Kidney (tissue), 14 donors: ENCODE data around the gene SAMMSON. TPM values are rescaled to one million over a fixed set of nuclear protein-coding genes. Genes with fewer than 3 reads are reported as not detected.

Source experiments
- DNase-seq, 5 donors: peaks; one replicate each; pipeline ENCODE4 v3.0.0-alpha.2; 2013 to 2020
- FAIRE-seq: peaks from 2 replicates; lab custom pipeline; 2012; peaks lifted over from hg19 to GRCh38; lab: Jason Lieb, UNC
- H3K27ac ChIP-seq, 2 donors: one replicate each; pipeline ENCODE4 v1.7.0; 2013; ENCODE audit warnings: low read depth in 2 of 2, low read length in 2 of 2, inconsistent platforms in 1 of 2
- H3K27me3 ChIP-seq: one replicate; pipeline ENCODE4 v1.7.1; 2013; ENCODE audit warnings: low read length, inconsistent platforms; ENCODE audit not compliant: control insufficient read depth, insufficient read depth
- H3K36me3 ChIP-seq, 3 donors: one replicate each; pipeline versions ENCODE4 v1.7.0 to v1.7.1; 2013; ENCODE audit warnings: low read length in 3 of 3, control low read depth in 1 of 3, inconsistent platforms in 1 of 3; ENCODE audit not compliant: insufficient read depth in 3 of 3, control insufficient read depth in 2 of 3
- H3K4me1 ChIP-seq, 3 donors: one replicate each; pipeline versions ENCODE4 v1.7.0 to v1.7.1; 2013; ENCODE audit warnings: low read length in 3 of 3, inconsistent platforms in 1 of 3, low read depth in 1 of 3; ENCODE audit not compliant: control insufficient read depth in 2 of 3, insufficient read depth in 2 of 3
- H3K4me3 ChIP-seq, 3 donors: one replicate each; pipeline versions ENCODE4 v1.7.0 to v1.8.1; 2013; ENCODE audit warnings: low read length in 3 of 3, control low read depth in 1 of 3, inconsistent platforms in 1 of 3
- H3K9ac ChIP-seq, 3 donors: one replicate each; pipeline versions ENCODE4 v1.7.0 to v1.7.1; 2013; ENCODE audit warnings: low read length in 3 of 3, control low read depth in 1 of 3, inconsistent platforms in 1 of 3
- H3K9me3 ChIP-seq, 3 donors: one replicate each; pipeline versions ENCODE4 v1.7.0 to v1.7.1; 2013; ENCODE audit warnings: low read length in 3 of 3, control low read depth in 1 of 3, inconsistent platforms in 1 of 3; ENCODE audit not compliant: control insufficient read depth in 2 of 3, insufficient read depth in 1 of 3
- intact Hi-C: fragments of 100-400 bp; cut with DNase I; formaldehyde crosslinking; loops from one replicate; pipeline ENCODE4 v1.11.1; 2022
- polyA plus RNA-seq: library from polyadenylated mRNA; stranded (reverse); fragments of 350-450 nt; fragmentation: Illumina TruSeq; extraction: RNeasy Lipid Tissue Mini Kit (QIAGEN cat#74804); gene quantifications from one replicate; pipeline ENCODE4 v1.2.3, GENCODE V29; 2014; ENCODE audit warnings: low read depth, low replicate concordance; ENCODE audit not compliant: insufficient read depth
- total RNA-seq: library from RNA; stranded (reverse); fragmentation: NEBNext Ultra II Directional; extraction: Animal tissue kit (Norgen Biotek cat#: 25700); gene quantifications from one replicate; pipeline ENCODE4 v1.2.1, GENCODE V29; 2021
- TF ChIP-seq, protein P1 (sequence below): IDR thresholded peaks from 3 replicates; pipeline ENCODE4 v1.5.1; 2012; ENCODE audit warnings: mild to moderate bottlenecking, moderate library complexity, borderline replicate concordance; ENCODE audit not compliant: insufficient read depth; ENCODE audit errors: extremely low read depth
- donor health status: control.
- donor health status: control.
- donor health status: control.
- donor health status: control.
- donor health status: control.
- donor health status: DM: yes; HTN: yes; CAD: no.
- donor health status: Normal renal cell carcinoma (clear cell type).

Gene SAMMSON
- total and polyA plus RNA-seq, 2 donors from 2014 or later, result 0.98 TPM; not detected in 1

DNA sequence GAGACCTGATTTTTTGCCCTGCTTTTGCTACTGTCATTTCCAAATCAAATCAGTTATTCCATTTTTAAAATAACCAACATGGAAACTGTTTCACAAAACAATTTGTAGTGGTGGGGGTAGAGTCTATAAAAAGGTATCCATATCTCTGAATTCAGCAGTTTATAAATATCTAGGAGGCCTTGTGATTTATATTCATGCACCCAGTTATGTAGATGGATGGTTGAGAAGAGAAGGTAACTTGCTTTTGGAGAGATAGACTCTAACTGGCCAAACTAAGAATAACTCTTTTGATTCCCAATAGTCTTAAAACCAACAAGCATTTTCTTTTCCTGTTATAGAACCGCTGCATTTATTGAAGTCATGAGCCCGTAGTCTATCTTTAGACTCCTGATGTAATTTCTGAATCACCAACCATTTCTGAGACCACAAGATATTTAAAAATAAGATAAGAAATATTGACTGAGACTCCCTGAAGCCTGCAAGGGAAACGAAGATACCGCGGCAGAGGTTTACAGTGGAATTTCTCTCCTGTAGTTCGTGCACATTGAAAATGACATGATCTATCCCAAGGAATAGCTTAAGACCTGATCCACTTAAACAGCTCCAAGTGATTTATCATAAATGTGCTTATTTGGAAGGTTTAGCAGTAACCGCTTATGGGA is 68.5 kb downstream of the SAMMSON start:
- Histone ChIP-seq H3K4me3 (no peak overlapping the region), H3K27me3 (peaks cover 2% of the 10 kb centered on the region), H3K9me3 (no peaks in the 10 kb centered on the region), H3K4me1 (no peaks in the 10 kb centered on the region), H3K36me3 (no peaks in the 10 kb centered on the region), H3K27ac (no peak overlapping the region), H3K9ac (no peak overlapping the region)
- TF ChIP-seq, protein P1, sequence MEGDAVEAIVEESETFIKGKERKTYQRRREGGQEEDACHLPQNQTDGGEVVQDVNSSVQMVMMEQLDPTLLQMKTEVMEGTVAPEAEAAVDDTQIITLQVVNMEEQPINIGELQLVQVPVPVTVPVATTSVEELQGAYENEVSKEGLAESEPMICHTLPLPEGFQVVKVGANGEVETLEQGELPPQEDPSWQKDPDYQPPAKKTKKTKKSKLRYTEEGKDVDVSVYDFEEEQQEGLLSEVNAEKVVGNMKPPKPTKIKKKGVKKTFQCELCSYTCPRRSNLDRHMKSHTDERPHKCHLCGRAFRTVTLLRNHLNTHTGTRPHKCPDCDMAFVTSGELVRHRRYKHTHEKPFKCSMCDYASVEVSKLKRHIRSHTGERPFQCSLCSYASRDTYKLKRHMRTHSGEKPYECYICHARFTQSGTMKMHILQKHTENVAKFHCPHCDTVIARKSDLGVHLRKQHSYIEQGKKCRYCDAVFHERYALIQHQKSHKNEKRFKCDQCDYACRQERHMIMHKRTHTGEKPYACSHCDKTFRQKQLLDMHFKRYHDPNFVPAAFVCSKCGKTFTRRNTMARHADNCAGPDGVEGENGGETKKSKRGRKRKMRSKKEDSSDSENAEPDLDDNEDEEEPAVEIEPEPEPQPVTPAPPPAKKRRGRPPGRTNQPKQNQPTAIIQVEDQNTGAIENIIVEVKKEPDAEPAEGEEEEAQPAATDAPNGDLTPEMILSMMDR, result no peak
- intact Hi-C loops, result no loop called here
- FAIRE-seq (no peak), DNase-seq (no peak)

DNA sequence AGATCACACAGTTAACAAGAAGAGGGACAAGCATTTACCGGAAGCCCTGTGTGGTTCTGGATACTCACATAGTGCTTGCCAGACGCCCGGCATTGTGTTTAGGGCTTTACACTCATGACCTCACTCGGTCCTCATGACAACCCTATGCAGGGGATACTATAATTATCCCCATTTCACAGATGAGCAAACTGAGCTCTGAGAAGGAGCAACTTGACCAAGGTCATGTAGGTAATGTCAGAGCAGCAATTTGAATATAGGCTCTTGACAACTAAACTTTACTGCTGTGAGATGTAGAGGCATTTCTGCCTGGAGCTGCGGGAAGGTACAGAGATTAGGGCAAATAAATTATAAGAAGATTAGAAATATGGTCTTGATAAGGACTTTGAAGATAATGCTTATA is 70.0 kb downstream of the SAMMSON start:
- TF ChIP-seq, protein P1, result no peak
- no peaks in the 10 kb centered on the region for H3K9me3 ChIP-seq
- no peak overlapping the region for H3K4me3 ChIP-seq
- peaks cover 2% of the 10 kb centered on the region for H3K27me3 ChIP-seq
- H3K4me1 ChIP-seq, result no peaks in the 10 kb centered on the region
- H3K9ac ChIP-seq, result no peak overlapping the region
- DNase-seq (no peak), FAIRE-seq (no peak)
- H3K27ac ChIP-seq, result no peak overlapping the region
- no peaks in the 10 kb centered on the region for H3K36me3 ChIP-seq
- intact Hi-C loops, result no loop called here

DNA sequence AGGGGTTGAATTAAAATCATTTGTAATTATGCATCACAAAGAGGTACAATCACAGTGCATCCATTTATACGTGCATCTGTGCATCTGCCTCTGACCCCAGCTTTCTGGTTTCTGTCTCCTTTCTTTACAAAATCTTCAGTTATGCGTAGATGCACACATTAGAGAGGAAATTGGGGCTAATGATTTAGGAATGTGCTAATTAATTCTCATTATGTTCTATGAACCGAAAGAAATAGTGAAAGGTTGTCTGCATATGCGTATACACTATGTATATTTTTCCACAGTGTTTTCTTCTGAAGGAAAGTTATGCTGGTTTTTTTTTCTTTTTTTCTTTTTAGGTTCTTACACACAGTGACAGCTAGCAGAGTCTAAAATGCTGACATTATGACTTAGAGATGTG is 71.6 kb downstream of the SAMMSON start:
- H3K36me3 ChIP-seq, result no peaks in the 10 kb centered on the region
- intact Hi-C loops, result loop anchor here (5.0 kb wide), 1 partner anchor 79 kb away; no protein-coding TSS in a partner anchor
- H3K4me1 ChIP-seq, result no peaks in the 10 kb centered on the region
- H3K27me3 ChIP-seq, result peaks cover 2% of the 10 kb centered on the region
- FAIRE-seq (no peak), DNase-seq (no peak)
- H3K9ac ChIP-seq, result no peak overlapping the region
- TF ChIP-seq, protein P1, result no peak
- no peaks in the 10 kb centered on the region for H3K9me3 ChIP-seq
- H3K4me3 ChIP-seq, result no peak overlapping the region
- no peak overlapping the region for H3K27ac ChIP-seq
